Measurements from ENCODE around the gene SPHK2.

Gene SPHK2

DNA sequence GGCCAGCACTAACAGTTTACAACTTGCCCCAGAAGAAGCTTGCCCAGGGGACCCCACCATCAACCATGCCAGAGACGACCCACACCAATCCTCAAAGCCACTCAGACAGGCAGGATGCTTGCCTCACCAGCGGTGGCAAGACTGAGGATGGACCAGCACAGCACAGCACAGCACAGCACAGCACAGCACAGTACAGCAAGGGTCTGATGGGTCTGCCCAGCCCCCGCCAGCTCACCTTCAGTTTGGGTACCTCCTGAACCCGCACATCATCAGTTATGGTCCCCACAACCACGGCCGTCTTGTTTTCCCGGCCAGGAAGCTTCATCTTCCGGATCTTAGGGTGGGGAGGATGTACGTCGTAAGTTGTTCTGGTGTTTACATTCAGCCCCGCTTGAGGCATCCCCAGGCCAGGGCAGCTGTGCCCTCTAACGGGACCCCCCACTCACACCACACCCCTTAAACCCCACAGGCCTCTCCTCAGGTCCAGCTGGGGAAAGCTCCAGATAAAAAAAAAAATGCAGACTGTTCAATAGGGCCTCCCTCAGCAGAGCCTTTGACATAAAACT lies 2.7 kb upstream of the SPHK2 start:
- Histone ChIP-seq H3K4me3 (ENCODE audit: low read length) (peak overlapping the region; percentile 99), H3K36me3 (ENCODE audit: control insufficient read depth, insufficient read depth, low read length, severe bottlenecking) (peaks cover 30% of the 10 kb centered on the region), H3K9me3 (ENCODE audit: control insufficient read depth, low read length) (no peaks in the 10 kb centered on the region), H3K9ac (ENCODE audit: low read length) (peak overlapping the region; percentile 100), H3K27me3 (replicated peaks; ENCODE audit: control insufficient read depth, insufficient read depth, low read length) (no peaks in the 10 kb centered on the region), H3K4me1 (ENCODE audit: control insufficient read depth, insufficient read depth, low read length) (peaks cover 26% of the 10 kb centered on the region)
- DNase-seq (ENCODE audit: low read depth) = no peak

DNA sequence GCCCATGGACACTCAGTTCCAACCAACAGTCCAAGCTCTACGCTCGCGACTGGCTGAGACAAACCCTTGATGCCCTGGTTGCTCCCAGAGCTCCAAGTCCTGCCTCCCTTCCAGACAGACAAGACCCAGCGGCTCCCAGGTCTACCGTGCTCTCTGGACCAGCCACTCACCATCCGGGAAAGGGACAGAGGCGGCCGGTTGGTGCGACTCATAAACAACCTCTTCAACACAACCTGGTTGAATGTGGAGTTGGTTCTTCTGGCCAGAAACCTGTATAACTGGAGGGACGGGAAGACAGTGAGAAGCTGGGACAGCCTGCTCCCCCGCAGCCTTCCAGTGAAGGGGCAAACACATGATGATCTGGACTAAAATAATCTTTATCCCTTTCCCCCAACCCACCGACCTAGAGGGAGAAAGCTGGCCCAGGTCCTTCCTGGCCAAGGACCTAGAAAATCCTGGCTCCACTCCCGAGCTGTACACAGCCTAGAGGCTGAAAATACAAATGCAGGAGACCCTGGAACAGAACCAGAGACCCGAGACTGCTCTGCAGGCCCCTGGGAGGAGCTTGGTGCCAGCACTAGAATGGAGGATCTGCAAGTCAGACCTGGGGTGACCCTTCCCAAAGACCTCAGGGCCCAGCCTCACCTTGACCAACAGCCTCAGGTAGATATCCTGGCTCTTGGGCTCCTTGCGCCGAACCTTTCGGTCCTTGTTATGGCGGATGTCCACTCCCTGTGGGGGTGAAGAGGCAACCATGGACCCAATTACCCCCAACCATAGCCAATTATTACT lies 2.0 kb upstream of the SPHK2 start:
- DNase-seq (ENCODE audit: low read depth) = no peak
- Histone ChIP-seq H3K4me3 (ENCODE audit: low read length) (peak overlapping the region; percentile 99), H3K27me3 (replicated peaks; ENCODE audit: control insufficient read depth, insufficient read depth, low read length) (no peaks in the 10 kb centered on the region)

DNA sequence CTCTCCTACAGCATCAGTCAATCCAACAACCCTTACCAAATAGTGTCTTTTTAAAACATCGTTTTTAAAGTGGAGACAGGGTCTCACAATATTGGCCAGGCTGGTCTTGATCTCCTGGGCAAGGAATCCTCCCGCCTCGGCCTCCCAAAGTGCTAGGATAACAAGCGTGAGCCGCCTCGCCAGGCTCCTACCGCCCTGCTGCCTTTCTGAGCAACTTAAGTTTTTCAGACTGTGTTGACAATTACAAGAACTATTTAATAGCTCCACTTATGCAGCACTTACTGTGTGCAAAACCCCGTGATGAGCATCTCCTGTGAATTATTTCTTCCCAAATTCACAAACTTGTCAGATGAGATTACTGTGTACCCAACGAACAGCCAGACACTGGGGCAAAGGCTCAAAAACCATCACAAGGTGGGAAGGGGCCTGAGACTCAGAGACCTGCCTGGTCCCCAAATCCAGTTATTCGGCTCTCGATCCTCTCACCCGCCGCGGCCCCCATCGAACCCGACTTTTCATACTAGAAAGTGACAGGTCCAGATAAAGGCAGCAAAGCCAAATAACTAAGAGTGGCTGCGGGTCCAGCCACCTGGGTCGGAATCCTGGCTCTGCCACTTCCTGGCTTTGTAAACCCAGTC lies 909 bp upstream of the SPHK2 start:
- peak; percentile 46 for DNase-seq (ENCODE audit: low read depth)
- H3K9ac ChIP-seq (ENCODE audit: low read length) = peak overlapping the region; percentile 100
- H3K36me3 ChIP-seq (ENCODE audit: control insufficient read depth, insufficient read depth, low read length, severe bottlenecking) = peaks cover 30% of the 10 kb centered on the region
- peak overlapping the region; percentile 99 for H3K4me3 ChIP-seq (ENCODE audit: low read length)
- no peaks in the 10 kb centered on the region for H3K9me3 ChIP-seq (ENCODE audit: control insufficient read depth, low read length)
- H3K4me1 ChIP-seq (ENCODE audit: control insufficient read depth, insufficient read depth, low read length) = peaks cover 39% of the 10 kb centered on the region
- H3K27me3 ChIP-seq (replicated peaks; ENCODE audit: control insufficient read depth, insufficient read depth, low read length) = no peaks in the 10 kb centered on the region

More for the DNA sequence above, 2.0 kb upstream of the SPHK2 start:
- Histone ChIP-seq H3K4me1 (ENCODE audit: control insufficient read depth, insufficient read depth, low read length) (peaks cover 29% of the 10 kb centered on the region), H3K9me3 (ENCODE audit: control insufficient read depth, low read length) (no peaks in the 10 kb centered on the region), H3K36me3 (ENCODE audit: control insufficient read depth, insufficient read depth, low read length, severe bottlenecking) (peaks cover 30% of the 10 kb centered on the region), H3K9ac (ENCODE audit: low read length) (peak overlapping the region; percentile 100)

DNA sequence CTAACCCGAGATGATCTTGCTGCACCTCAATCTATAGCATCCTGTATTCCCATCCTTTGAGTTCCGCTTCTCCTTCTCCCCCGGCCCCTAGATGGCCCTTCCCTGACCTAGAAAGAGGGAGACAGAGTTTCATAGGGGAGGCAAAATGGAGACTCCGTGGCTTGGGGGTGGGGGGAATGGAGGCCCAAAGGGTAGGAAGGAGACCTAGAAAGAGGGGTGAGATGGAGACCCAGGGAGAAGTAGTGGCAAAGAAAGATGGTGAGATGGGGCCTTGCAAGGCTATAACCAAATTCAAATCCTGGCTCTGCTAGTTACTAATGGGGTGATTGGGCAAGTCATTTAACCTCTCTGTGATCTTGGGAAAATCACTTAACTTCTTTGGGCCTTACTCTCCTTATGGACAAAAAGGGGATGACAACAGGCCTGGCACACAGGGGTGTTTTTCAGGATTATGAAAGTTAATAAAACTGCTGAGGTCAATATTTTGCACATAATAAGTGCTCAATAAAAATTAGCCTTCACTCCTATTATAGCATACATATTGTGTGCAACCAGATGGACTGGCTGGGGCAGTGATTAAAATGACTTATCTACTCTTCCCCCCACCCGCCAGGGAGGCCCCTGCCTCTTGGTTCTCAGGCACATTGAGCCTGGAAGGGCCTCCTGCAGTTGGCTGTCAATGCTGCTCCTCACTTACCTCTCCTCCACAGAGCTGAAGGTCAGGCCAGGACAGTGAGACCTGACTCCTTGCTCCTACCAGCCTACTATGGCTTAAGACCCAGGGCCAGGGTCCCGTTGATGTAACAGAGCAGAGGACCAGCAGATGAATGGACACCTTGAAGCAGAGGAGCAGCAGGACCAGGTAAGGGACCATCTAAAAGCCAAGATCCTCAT lies 633 bp downstream of the SPHK2 start:
- H3K9me3 ChIP-seq (ENCODE audit: control insufficient read depth, low read length) = no peaks in the 10 kb centered on the region
- H3K27me3 ChIP-seq (replicated peaks; ENCODE audit: control insufficient read depth, insufficient read depth, low read length) = no peaks in the 10 kb centered on the region
- DNase-seq (ENCODE audit: low read depth) = peak; percentile 66
- H3K4me3 ChIP-seq (ENCODE audit: low read length) = peak overlapping the region; percentile 99
- peak overlapping the region; percentile 99 for H3K9ac ChIP-seq (ENCODE audit: low read length)
- H3K4me1 ChIP-seq (ENCODE audit: control insufficient read depth, insufficient read depth, low read length) = peaks cover 51% of the 10 kb centered on the region
- H3K36me3 ChIP-seq (ENCODE audit: control insufficient read depth, insufficient read depth, low read length, severe bottlenecking) = peaks cover 27% of the 10 kb centered on the region

DNA sequence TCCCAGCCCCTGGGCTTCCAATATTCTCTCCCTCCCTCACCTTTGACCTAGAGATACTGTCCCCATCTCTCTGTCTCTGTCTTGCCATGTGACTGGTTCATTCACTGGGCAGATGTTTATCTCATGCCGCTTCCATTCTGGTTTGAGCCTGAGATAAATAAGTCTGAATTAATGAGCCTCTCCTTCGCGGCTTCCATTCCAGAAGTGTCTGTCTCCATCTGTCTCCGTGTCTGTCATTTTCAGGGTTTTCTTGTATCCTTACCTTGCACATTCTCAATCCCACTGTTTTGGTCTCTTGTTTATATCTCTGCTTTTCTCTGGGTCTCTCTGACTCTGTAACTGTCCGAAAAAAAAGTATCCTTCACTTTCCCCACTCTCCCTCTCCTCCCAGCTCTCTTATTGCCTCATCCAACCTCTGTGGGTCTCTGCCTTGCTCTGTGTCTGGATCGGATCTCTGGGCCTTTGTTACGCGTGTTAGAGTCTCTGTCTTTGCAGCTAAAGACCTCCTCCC lies 4.3 kb downstream of the SPHK2 start:
- peaks cover 32% of the 10 kb centered on the region for H3K4me1 ChIP-seq (ENCODE audit: control insufficient read depth, insufficient read depth, low read length)
- peak overlapping the region; percentile 73 for H3K4me3 ChIP-seq (ENCODE audit: low read length)
- no peaks in the 10 kb centered on the region for H3K27me3 ChIP-seq (replicated peaks; ENCODE audit: control insufficient read depth, insufficient read depth, low read length)
- peak overlapping the region; percentile 87 for H3K9ac ChIP-seq (ENCODE audit: low read length)
- peaks cover 4% of the 10 kb centered on the region for H3K36me3 ChIP-seq (ENCODE audit: control insufficient read depth, insufficient read depth, low read length, severe bottlenecking)
- peak; percentile 26 for DNase-seq (ENCODE audit: low read depth)
- no peaks in the 10 kb centered on the region for H3K9me3 ChIP-seq (ENCODE audit: control insufficient read depth, low read length)

DNA sequence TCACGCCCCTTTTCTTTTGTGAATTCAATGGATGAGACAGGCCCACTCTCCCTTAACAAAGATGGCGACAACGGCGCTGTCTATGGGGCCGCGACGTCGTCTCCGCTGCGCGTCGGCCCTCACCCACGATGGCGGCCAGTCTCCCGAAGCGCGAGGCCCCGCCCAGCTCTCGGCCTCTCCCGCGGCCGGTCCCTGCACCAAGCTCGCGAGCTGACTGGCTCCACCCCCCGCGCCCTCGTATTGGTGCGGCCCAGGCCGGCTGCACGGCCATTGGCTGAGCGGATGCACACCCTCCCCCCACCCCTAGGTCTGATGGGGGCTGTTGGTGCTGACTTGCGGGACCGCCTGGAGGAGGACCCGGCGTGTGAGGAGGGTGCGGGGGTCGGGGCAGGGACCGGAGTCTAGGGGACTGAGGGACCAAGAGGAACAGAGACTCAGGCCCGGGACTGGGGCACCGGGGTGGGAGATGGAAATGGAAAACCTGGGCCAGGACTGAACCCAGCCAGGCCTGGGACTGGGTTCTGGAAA lies 4.8 kb downstream of the SPHK2 start:
- peak overlapping the region; percentile 83 for H3K4me3 ChIP-seq (ENCODE audit: low read length)
- peaks cover 4% of the 10 kb centered on the region for H3K36me3 ChIP-seq (ENCODE audit: control insufficient read depth, insufficient read depth, low read length, severe bottlenecking)
- no peaks in the 10 kb centered on the region for H3K9me3 ChIP-seq (ENCODE audit: control insufficient read depth, low read length)
- peak; percentile 99 for DNase-seq (ENCODE audit: low read depth)
- peaks cover 32% of the 10 kb centered on the region for H3K4me1 ChIP-seq (ENCODE audit: control insufficient read depth, insufficient read depth, low read length)
- H3K27me3 ChIP-seq (replicated peaks; ENCODE audit: control insufficient read depth, insufficient read depth, low read length) = no peaks in the 10 kb centered on the region
- peak overlapping the region; percentile 88 for H3K9ac ChIP-seq (ENCODE audit: low read length)

DNA sequence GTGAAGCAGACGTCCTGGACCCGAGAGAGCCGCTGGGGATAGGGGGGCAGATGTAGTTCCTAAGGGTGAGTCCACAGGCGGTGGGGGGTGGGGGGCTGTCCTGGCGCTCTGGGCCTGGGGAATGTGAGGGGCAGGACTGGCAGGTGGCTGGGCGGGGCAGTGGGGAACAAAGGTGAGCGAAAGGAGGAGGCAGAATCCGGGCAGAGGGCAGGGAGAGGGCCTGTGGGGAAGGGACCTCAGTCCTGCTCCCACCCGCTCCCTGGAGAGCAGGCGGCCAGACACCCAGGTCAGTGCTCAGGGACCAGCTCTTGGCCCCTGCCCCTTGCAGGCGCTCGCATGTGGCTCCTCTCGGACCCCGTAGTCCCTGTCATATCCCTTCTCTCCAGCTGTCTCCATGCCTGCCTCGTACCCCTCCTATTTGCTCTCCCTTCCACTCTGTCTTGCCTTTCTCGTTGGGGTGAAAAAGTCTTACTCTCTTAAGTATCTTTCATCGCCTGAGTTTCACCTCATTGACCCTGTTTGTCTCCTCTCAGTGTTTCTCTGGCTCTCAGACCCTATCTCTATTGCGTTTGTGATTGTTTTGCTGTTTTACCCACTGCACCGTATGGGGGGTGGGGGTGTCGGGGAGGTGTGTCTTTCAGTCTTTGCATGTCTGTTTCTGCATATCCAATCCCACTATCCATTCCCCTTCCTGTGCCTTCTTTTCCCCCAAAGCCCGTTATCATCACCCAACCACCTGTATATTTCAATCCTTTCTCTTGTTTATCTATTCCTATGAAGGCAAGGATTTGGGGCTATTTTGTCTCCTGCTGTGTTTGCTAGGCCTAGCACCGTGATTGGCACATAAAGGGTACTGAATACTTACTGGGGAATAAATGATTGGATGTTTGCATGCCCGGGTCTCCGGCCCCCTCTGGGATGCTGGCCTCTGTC lies 5.8 kb downstream of the SPHK2 start:
- no peak for DNase-seq (ENCODE audit: low read depth)
- H3K9me3 ChIP-seq (ENCODE audit: control insufficient read depth, low read length) = no peaks in the 10 kb centered on the region
- peak overlapping the region; percentile 83 for H3K4me3 ChIP-seq (ENCODE audit: low read length)
- H3K9ac ChIP-seq (ENCODE audit: low read length) = peak overlapping the region; percentile 88
- H3K4me1 ChIP-seq (ENCODE audit: control insufficient read depth, insufficient read depth, low read length) = peaks cover 29% of the 10 kb centered on the region
- peaks cover 4% of the 10 kb centered on the region for H3K36me3 ChIP-seq (ENCODE audit: control insufficient read depth, insufficient read depth, low read length, severe bottlenecking)
- no peaks in the 10 kb centered on the region for H3K27me3 ChIP-seq (replicated peaks; ENCODE audit: control insufficient read depth, insufficient read depth, low read length)

DNA sequence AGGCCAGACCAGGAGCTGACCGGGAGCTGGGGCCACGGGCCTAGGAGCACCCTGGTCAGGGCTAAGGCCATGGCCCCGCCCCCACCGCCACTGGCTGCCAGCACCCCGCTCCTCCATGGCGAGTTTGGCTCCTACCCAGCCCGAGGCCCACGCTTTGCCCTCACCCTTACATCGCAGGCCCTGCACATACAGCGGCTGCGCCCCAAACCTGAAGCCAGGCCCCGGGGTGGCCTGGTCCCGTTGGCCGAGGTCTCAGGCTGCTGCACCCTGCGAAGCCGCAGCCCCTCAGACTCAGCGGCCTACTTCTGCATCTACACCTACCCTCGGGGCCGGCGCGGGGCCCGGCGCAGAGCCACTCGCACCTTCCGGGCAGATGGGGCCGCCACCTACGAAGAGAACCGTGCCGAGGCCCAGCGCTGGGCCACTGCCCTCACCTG lies 6.6 kb downstream of the SPHK2 start:
- H3K36me3 ChIP-seq (ENCODE audit: control insufficient read depth, insufficient read depth, low read length, severe bottlenecking) = peaks cover 4% of the 10 kb centered on the region
- no peak for DNase-seq (ENCODE audit: low read depth)
- H3K4me3 ChIP-seq (ENCODE audit: low read length) = no peak overlapping the region
- no peak overlapping the region for H3K9ac ChIP-seq (ENCODE audit: low read length)
- peaks cover 26% of the 10 kb centered on the region for H3K4me1 ChIP-seq (ENCODE audit: control insufficient read depth, insufficient read depth, low read length)
- H3K9me3 ChIP-seq (ENCODE audit: control insufficient read depth, low read length) = no peaks in the 10 kb centered on the region
- no peaks in the 10 kb centered on the region for H3K27me3 ChIP-seq (replicated peaks; ENCODE audit: control insufficient read depth, insufficient read depth, low read length)

DNA sequence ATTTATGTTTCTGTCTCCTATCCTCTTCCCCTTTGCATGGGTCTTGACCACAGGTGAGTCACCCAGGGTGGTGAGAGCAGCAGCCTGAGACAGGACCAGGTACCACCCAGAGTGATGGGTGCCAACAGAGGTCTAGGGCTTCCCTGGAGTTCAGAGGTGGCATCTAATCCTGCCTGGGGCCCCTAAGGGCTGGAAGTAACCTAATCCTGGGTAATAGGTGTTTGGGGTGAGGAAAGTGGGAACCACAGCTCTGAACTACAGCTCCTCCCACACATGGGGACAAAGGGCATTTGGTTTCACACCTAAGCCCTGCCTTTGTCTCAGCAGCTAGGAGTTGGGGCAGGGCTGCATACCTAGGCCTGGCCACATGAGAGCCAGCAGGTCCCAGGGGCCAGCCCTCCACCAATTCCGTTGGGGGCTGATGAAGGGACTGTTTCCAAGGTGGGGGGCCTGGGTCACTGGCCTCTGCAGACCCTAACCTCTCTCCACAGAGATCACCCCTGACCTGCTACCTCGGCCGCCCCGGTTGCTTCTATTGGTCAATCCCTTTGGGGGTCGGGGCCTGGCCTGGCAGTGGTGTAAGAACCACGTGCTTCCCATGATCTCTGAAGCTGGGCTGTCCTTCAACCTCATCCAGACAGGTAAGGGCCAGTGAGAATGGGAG lies 8.0 kb downstream of the SPHK2 start:
- peaks cover 4% of the 10 kb centered on the region for H3K36me3 ChIP-seq (ENCODE audit: control insufficient read depth, insufficient read depth, low read length, severe bottlenecking)
- H3K9me3 ChIP-seq (ENCODE audit: control insufficient read depth, low read length) = no peaks in the 10 kb centered on the region
- H3K4me1 ChIP-seq (ENCODE audit: control insufficient read depth, insufficient read depth, low read length) = peaks cover 24% of the 10 kb centered on the region
- H3K4me3 ChIP-seq (ENCODE audit: low read length) = no peak overlapping the region
- DNase-seq (ENCODE audit: low read depth) = no peak
- no peaks in the 10 kb centered on the region for H3K27me3 ChIP-seq (replicated peaks; ENCODE audit: control insufficient read depth, insufficient read depth, low read length)
- no peak overlapping the region for H3K9ac ChIP-seq (ENCODE audit: low read length)

Measured in adipocyte (in vitro differentiated cells).